ENCODE measurements around the gene SEMA4D. TPM values are rescaled to one million over a fixed set of nuclear protein-coding genes. Genes with fewer than 3 reads are reported as not detected.

Gene SEMA4D
- total RNA-seq, 1 experiment from 2014 or later = 8.0 TPM

- Histone ChIP-seq H3K27me3 (ENCODE audit: low read length) (no peaks in the 10 kb centered on the region), H3K79me2 (ENCODE audit: low read length) (no peaks in the 10 kb centered on the region), H3K36me3 (ENCODE audit: low read depth, low read length) (no peaks in the 10 kb centered on the region), H3F3A (ENCODE audit: low read length, unreplicated experiment) (no peaks in the 10 kb centered on the region), H3K27ac (ENCODE audit: low read length) (no peak overlapping the region), H4K20me1 (ENCODE audit: low read length) (no peaks in the 10 kb centered on the region), H3K4me2 (ENCODE audit: low read length) (no peak overlapping the region), H2AFZ (ENCODE audit: low read length) (no peak overlapping the region), H3K4me1 (ENCODE audit: insufficient read depth, low read length) (no peaks in the 10 kb centered on the region), H3K9ac (ENCODE audit: low read length) (no peak overlapping the region), H3K9me2 (replicated peaks; ENCODE audit: low read length) (no peaks in the 10 kb centered on the region), H3K9me3 (ENCODE audit: low read length) (no peaks in the 10 kb centered on the region), H3K4me3 (ENCODE audit: low read length) (no peak overlapping the region)
- ChIA-PET CTCF (no interaction called here), POLR2A (ENCODE audit: unreplicated experiment) (no interaction called here)
- ATAC-seq (no peak), DNase-seq (no peak)
- no TSS peak for BruUV-seq (replicated peaks)
- TF ChIP-seq EZH2 (IDR thresholded peaks at IDR 0.05; ENCODE audit: low read length, unreplicated experiment) (no peak), EZH2phosphoT487 (IDR thresholded peaks at IDR 0.05; ENCODE audit: borderline replicate concordance, low read length) (no peak), CTCF (conservative IDR thresholded peaks at IDR 0.05; ENCODE audit: low read depth, low read length) (no peak)
- intact Hi-C loops (cut with micrococcal nuclease) = no loop called here
These were observed 107.8 kb downstream of the SEMA4D start for GRCh38 chr9:89390068-89390555.

GRCh38 chr9:89388868-89389177 lies 109.1 kb downstream of the SEMA4D start:
- CTCF ChIA-PET = no interaction called here
- POLR2A ChIA-PET (ENCODE audit: unreplicated experiment) = no interaction called here

More at GRCh38 chr9:89388868-89389177, 109.1 kb downstream of the SEMA4D start:
- intact Hi-C loops (cut with micrococcal nuclease) = no loop called here
- no peaks in the 10 kb centered on the region for H3K9me2 ChIP-seq (replicated peaks; ENCODE audit: low read length)
- H3K27ac ChIP-seq (ENCODE audit: low read length) = no peak overlapping the region
- H3K27me3 ChIP-seq (ENCODE audit: low read length) = no peaks in the 10 kb centered on the region
- no TSS peak for BruUV-seq (replicated peaks)
- no peaks in the 10 kb centered on the region for H3K79me2 ChIP-seq (ENCODE audit: low read length)
- H3F3A ChIP-seq (ENCODE audit: low read length, unreplicated experiment) = no peaks in the 10 kb centered on the region
- DNase-seq = no peak
- TF ChIP-seq EZH2 (IDR thresholded peaks at IDR 0.05; ENCODE audit: low read length, unreplicated experiment) (no peak), CTCF (conservative IDR thresholded peaks at IDR 0.05; ENCODE audit: low read depth, low read length) (no peak)
- no peak overlapping the region for H3K4me2 ChIP-seq (ENCODE audit: low read length)
- H3K9ac ChIP-seq (ENCODE audit: low read length) = no peak overlapping the region
- H2AFZ ChIP-seq (ENCODE audit: low read length) = no peak overlapping the region
- ATAC-seq = no peak
- no peaks in the 10 kb centered on the region for H4K20me1 ChIP-seq (ENCODE audit: low read length)
- no peak overlapping the region for H3K4me3 ChIP-seq (ENCODE audit: low read length)
- H3K9me3 ChIP-seq (ENCODE audit: low read length) = no peaks in the 10 kb centered on the region
- no peaks in the 10 kb centered on the region for H3K4me1 ChIP-seq (ENCODE audit: insufficient read depth, low read length)
- H3K36me3 ChIP-seq (ENCODE audit: low read depth, low read length) = no peaks in the 10 kb centered on the region
